ENCODE results near the gene WDR77. TPM values are rescaled to one million over a fixed set of nuclear protein-coding genes. Genes with fewer than 3 reads are reported as not detected.
A peak's percentile ranks its signal among the peaks of the same experiment; 100 is the strongest.

Gene WDR77
- total RNA-seq: 29.7 and 33.3 TPM in 2 replicates

DNA sequence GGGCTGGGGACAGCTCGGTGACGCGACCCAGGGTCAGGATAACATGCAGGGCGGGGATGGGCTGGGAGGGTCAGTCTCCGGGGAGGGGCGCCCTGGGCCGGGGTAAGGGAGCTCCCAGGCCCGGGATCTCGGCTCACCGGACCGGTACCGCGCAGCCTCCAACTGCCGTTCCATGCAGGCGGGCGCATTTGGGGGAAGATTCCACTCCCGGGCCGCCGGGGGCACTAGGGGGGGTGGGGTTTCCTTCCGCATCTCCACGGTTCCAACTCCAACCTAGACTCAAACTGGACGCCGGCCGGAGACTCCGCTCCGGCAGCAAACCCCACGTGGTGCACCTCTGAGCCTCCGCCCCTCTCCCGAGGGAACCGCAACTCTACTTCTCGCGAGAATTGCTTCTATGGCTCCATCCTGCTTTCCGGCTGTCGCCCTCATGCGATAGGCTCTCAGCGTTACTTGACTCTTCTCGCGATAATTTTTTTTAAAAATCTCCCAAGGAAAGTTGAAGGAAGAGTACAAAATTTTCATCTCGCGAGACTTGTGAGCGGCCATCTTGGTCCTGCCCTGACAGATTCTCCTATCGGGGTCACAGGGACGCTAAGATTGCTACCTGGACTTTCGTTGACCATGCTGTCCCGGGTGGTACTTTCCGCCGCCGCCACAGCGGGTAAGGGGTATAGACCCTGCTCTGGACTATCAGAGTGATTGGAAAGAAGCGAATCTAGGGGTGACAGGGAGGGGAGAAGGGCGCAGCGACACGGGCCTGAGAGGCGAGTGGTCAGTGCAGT is at the start of gene WDR77, which contains the start of gene ATP5PB:
TSS of gene WDR77 (minus strand) at position 339 of the 785 bp plus-strand sequence. CDS start at position 252, 87 bp downstream.
TSS of gene ATP5PB (plus strand) at position 547 of the 785 bp plus-strand sequence. CDS start at position 625, 78 bp downstream.
- Histone ChIP-seq H3K4me2 (ENCODE audit: insufficient read depth, low read length) (peak within 1 kb of the TSS; percentile 94), H3K79me2 (ENCODE audit: insufficient read depth, low read length) (peaks cover 87% of the 10 kb centered on the region), H3K4me1 (ENCODE audit: insufficient read depth, low read length) (peaks cover 17% of the 10 kb centered on the region), H2AFZ (ENCODE audit: low read length) (peak within 1 kb of the TSS; percentile 98), H4K20me1 (ENCODE audit: insufficient read depth, low read length) (peaks cover 15% of the 10 kb centered on the region), H3K9me3 (ENCODE audit: low read depth, low read length) (no peaks in the 10 kb centered on the region), H3K36me3 (ENCODE audit: insufficient read depth, low read length) (peaks cover 31% of the 10 kb centered on the region), H3K4me3 (ENCODE audit: insufficient read depth, low read length) (peak within 1 kb of the TSS; percentile 93), H3K27me3 (ENCODE audit: insufficient read depth, low read length) (no peaks in the 10 kb centered on the region), H3K27ac (ENCODE audit: low read depth, low read length) (peak within 1 kb of the TSS; percentile 88)
- TF ChIP-seq, protein P1, sequence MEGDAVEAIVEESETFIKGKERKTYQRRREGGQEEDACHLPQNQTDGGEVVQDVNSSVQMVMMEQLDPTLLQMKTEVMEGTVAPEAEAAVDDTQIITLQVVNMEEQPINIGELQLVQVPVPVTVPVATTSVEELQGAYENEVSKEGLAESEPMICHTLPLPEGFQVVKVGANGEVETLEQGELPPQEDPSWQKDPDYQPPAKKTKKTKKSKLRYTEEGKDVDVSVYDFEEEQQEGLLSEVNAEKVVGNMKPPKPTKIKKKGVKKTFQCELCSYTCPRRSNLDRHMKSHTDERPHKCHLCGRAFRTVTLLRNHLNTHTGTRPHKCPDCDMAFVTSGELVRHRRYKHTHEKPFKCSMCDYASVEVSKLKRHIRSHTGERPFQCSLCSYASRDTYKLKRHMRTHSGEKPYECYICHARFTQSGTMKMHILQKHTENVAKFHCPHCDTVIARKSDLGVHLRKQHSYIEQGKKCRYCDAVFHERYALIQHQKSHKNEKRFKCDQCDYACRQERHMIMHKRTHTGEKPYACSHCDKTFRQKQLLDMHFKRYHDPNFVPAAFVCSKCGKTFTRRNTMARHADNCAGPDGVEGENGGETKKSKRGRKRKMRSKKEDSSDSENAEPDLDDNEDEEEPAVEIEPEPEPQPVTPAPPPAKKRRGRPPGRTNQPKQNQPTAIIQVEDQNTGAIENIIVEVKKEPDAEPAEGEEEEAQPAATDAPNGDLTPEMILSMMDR (IDR thresholded peaks at IDR 0.05; ENCODE audit: extremely low read depth, low read depth, low read length): no peak
- peak; percentile 96 for DNase-seq (ENCODE audit: insufficient read length, low spot score, missing footprints)

DNA sequence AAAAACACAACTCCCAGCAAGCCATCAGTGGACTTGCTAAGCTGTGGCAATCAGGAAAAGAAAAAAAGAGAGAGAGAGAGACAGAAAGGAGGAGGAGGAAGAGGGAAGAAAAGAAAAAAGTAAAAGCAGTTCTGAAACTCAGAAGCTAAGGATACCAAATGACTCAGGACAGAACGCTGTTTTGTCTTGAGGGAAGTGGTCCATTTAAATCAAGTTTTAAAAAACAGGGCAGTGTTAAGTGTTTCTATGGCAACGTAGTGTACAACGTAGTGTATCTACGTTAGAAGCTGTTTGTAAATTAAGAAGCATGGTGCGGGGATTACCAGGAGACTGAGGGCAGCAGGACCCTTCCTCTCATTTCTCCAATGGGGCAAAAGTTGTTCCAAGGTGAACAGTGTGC is 48.5 kb upstream of the WDR77 start:
- no peaks in the 10 kb centered on the region for H3K9me3 ChIP-seq (ENCODE audit: low read depth, low read length)
- H3K4me3 ChIP-seq (ENCODE audit: insufficient read depth, low read length): no peak overlapping the region
- H3K4me2 ChIP-seq (ENCODE audit: insufficient read depth, low read length): no peak overlapping the region
- H3K36me3 ChIP-seq (ENCODE audit: insufficient read depth, low read length): no peaks in the 10 kb centered on the region
- H3K27me3 ChIP-seq (ENCODE audit: insufficient read depth, low read length): peaks cover 22% of the 10 kb centered on the region
- no peaks in the 10 kb centered on the region for H4K20me1 ChIP-seq (ENCODE audit: insufficient read depth, low read length)
- H2AFZ ChIP-seq (ENCODE audit: low read length): no peak overlapping the region
- TF ChIP-seq, protein P1 (IDR thresholded peaks at IDR 0.05; ENCODE audit: extremely low read depth, low read depth, low read length): no peak
- no peak for DNase-seq (ENCODE audit: insufficient read length, low spot score, missing footprints)
- no peaks in the 10 kb centered on the region for H3K4me1 ChIP-seq (ENCODE audit: insufficient read depth, low read length)
- H3K27ac ChIP-seq (ENCODE audit: low read depth, low read length): no peak overlapping the region
- no peaks in the 10 kb centered on the region for H3K79me2 ChIP-seq (ENCODE audit: insufficient read depth, low read length)

DNA sequence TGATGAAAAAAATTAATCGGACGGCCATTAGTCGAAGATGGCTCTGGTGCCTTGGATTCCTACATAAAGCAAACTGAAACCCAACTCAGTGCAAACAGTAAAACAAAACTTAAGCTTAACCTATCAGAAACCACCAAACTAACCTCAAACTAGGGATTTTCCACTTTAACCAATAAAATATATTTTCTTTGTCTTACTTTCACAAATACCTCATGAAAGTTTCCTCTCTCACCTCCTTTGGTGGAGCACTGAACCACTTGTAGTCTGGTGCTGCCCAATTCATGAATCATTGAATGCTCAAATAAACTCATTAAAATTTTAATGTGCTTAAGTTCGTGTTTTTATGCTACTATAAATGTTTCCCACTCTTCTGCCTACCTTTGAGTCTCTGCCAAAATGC is 47.3 kb upstream of the WDR77 start:
- no peak overlapping the region for H3K4me2 ChIP-seq (ENCODE audit: insufficient read depth, low read length)
- H2AFZ ChIP-seq (ENCODE audit: low read length): no peak overlapping the region
- peaks cover 23% of the 10 kb centered on the region for H3K27me3 ChIP-seq (ENCODE audit: insufficient read depth, low read length)
- no peaks in the 10 kb centered on the region for H3K36me3 ChIP-seq (ENCODE audit: insufficient read depth, low read length)
- no peaks in the 10 kb centered on the region for H3K4me1 ChIP-seq (ENCODE audit: insufficient read depth, low read length)
- H3K9me3 ChIP-seq (ENCODE audit: low read depth, low read length): no peaks in the 10 kb centered on the region
- H3K4me3 ChIP-seq (ENCODE audit: insufficient read depth, low read length): no peak overlapping the region
- TF ChIP-seq, protein P1 (IDR thresholded peaks at IDR 0.05; ENCODE audit: extremely low read depth, low read depth, low read length): no peak
- DNase-seq (ENCODE audit: insufficient read length, low spot score, missing footprints): no peak
- no peak overlapping the region for H3K27ac ChIP-seq (ENCODE audit: low read depth, low read length)
- no peaks in the 10 kb centered on the region for H4K20me1 ChIP-seq (ENCODE audit: insufficient read depth, low read length)
- H3K79me2 ChIP-seq (ENCODE audit: insufficient read depth, low read length): no peaks in the 10 kb centered on the region

DNA sequence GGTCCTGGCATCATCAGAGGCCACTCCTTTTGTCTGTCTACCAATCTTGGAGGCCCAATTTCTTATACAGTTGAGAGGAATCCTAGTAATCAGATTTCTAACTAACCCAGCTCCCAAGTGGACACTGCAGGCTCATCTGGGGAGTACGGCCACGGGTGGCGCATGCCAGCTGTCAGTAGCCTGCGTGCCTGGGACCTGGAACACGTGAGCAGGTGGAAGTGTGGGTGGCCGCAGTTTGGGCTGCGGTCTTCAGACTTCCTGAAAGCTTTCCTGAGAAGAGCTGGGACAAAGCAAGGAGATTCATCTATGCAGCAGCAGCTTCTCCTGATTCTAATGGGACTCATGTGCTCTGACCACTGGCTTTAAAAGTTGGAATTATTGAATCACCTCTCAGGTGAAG is 42.0 kb upstream of the WDR77 start:
- H3K27me3 ChIP-seq (ENCODE audit: insufficient read depth, low read length): peaks cover 10% of the 10 kb centered on the region
- H3K4me2 ChIP-seq (ENCODE audit: insufficient read depth, low read length): no peak overlapping the region
- H2AFZ ChIP-seq (ENCODE audit: low read length): no peak overlapping the region
- TF ChIP-seq, protein P1 (IDR thresholded peaks at IDR 0.05; ENCODE audit: extremely low read depth, low read depth, low read length): no peak
- H4K20me1 ChIP-seq (ENCODE audit: insufficient read depth, low read length): no peaks in the 10 kb centered on the region
- H3K4me1 ChIP-seq (ENCODE audit: insufficient read depth, low read length): no peaks in the 10 kb centered on the region
- H3K9me3 ChIP-seq (ENCODE audit: low read depth, low read length): no peaks in the 10 kb centered on the region
- no peaks in the 10 kb centered on the region for H3K79me2 ChIP-seq (ENCODE audit: insufficient read depth, low read length)
- H3K36me3 ChIP-seq (ENCODE audit: insufficient read depth, low read length): no peaks in the 10 kb centered on the region
- no peak for DNase-seq (ENCODE audit: insufficient read length, low spot score, missing footprints)
- H3K4me3 ChIP-seq (ENCODE audit: insufficient read depth, low read length): no peak overlapping the region
- H3K27ac ChIP-seq (ENCODE audit: low read depth, low read length): no peak overlapping the region
